ENCODE results near the gene RBM22.
"Not testable (repeated sequence)": the region's sequence is repeated elsewhere in the genome, so short reads cannot be mapped to it uniquely, and the experiment has no call there.

RBM22 gene

DNA sequence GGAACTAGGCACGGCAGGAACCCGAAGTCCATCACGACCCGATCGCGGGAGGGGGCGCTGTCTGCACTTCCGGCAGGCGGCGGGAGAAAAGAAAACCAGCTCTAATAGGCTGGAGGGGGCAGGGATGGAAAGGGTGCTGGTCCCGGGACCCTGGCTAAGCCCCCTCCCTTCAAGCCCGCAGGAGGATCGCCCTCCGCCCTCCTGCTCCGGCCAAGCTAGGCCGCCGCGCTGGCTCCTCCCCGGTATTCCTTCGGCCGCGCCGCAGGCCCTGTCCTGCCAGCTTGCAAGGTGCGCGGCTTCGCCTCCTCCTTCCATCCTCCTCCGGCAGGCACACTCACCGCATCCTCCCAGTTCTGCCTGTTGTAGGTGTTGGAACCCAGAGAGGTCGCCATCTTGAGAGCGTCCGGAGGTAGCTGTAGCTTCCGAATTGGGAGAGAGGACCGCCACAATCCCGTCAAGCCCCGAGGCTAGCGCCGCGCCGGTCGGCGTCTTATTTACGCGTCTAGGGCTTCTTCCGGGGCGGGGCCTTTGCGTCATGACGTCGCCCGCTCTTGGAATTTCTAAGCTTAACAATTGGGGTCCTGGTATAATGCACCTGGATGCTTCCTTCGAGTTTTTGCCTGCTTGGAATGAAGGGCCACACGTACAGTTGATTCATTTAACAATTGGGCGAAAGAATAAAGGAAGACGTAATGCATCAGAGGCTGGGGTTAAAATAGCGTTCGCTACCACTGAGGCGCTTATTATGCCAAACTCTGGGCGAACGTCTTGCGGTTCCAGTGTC is at the start of gene RBM22:
RBM22 (minus strand) TSS at position 469 of the 784 bp plus-strand sequence; CDS start at position 392, 77 bp downstream.
- Mint-ChIP-seq H3K36me3 (peaks cover 21% of the 10 kb centered on the region), H3K4me1 (peaks cover 10% of the 10 kb centered on the region), H3K27me3 (no peaks in the 10 kb centered on the region), H3K4me3 (no peak within 1 kb of the TSS), H3K9me3 (no peaks in the 10 kb centered on the region), H3K27ac (no peak within 1 kb of the TSS)
- peak; percentile 95 for DNase-seq
- CTCF ChIA-PET: interaction anchor here (0.6 to 3.0 kb wide), 29 partner anchors 10 to 464 kb away, joined by 3 to 57 read pairs (median 4); partner anchors contain the start of genes DCTN4, IRGM and SMIM3

GRCh38 chr5:150750469-150750868 is 49.6 kb upstream of the RBM22 start:
- no peaks in the 10 kb centered on the region for H3K9me3 Mint-ChIP-seq
- DNase-seq: no peak
- no peaks in the 10 kb centered on the region for H3K27me3 Mint-ChIP-seq
- CTCF ChIA-PET: interaction anchor here (1.2 kb wide), 1 partner anchor 29 kb away, joined by 3 read pairs; no protein-coding TSS in a partner anchor
- no peak overlapping the region for H3K27ac Mint-ChIP-seq
- H3K4me3 Mint-ChIP-seq: no peak overlapping the region
- H3K36me3 Mint-ChIP-seq: peaks cover 56% of the 10 kb centered on the region
- H3K4me1 Mint-ChIP-seq: peaks cover 16% of the 10 kb centered on the region

DNA sequence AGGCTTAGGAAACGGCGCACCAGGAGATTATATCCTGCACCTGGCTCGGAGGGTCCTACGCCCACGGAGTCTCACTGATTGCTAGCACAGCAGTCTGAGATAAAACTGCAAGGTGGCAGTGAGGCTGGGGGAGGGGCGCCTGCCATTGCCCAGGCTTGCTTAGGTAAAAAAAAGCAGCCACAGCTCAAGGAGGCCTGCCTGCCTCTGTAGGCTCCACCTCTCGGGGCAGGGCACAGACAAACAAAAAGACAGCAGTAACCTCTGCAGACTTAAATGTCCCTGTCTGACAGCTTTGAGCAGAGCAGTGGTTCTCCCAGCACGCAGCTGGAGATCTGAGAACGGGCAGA is 42.3 kb upstream of the RBM22 start:
- peak; percentile 31 for DNase-seq
- CTCF ChIA-PET, H3K4me3 Mint-ChIP-seq, H3K27me3 Mint-ChIP-seq, H3K9me3 Mint-ChIP-seq: not testable (repeated sequence)
- H3K4me1 Mint-ChIP-seq: peaks cover 60% of the 10 kb centered on the region
- peaks cover 54% of the 10 kb centered on the region for H3K36me3 Mint-ChIP-seq
- peak overlapping the region; percentile 92 for H3K27ac Mint-ChIP-seq

GRCh38 chr5:150742455-150743141 is 41.7 kb upstream of the RBM22 start:
- peaks cover 55% of the 10 kb centered on the region for H3K36me3 Mint-ChIP-seq
- not testable (repeated sequence) for H3K27me3 Mint-ChIP-seq, DNase-seq, H3K9me3 Mint-ChIP-seq
- peaks cover 65% of the 10 kb centered on the region for H3K4me1 Mint-ChIP-seq
- H3K27ac Mint-ChIP-seq: peak overlapping the region; percentile 92
- H3K4me3 Mint-ChIP-seq: peak overlapping the region; percentile 43
- CTCF ChIA-PET: interaction anchor here (1.2 to 1.6 kb wide), 3 partner anchors 12 to 104 kb away, joined by 3 to 4 read pairs (median 3); no protein-coding TSS in a partner anchor

GRCh38 chr5:150740992-150741391 is 40.1 kb upstream of the RBM22 start:
- Mint-ChIP-seq H3K4me1 (peaks cover 77% of the 10 kb centered on the region), H3K4me3 (no peak overlapping the region), H3K27me3 (no peaks in the 10 kb centered on the region), H3K36me3 (peaks cover 66% of the 10 kb centered on the region), H3K9me3 (peaks cover 3% of the 10 kb centered on the region), H3K27ac (no peak overlapping the region)
- DNase-seq: peak; percentile 24
- CTCF ChIA-PET: interaction anchor here (1.6 kb wide), 1 partner anchor 106 kb away, joined by 4 read pairs; no protein-coding TSS in a partner anchor

GRCh38 chr5:150738862-150739261 is 38.0 kb upstream of the RBM22 start:
- Mint-ChIP-seq H3K27me3 (no peaks in the 10 kb centered on the region), H3K4me1 (peaks cover 85% of the 10 kb centered on the region), H3K27ac (no peak overlapping the region), H3K9me3 (peaks cover 2% of the 10 kb centered on the region), H3K36me3 (peaks cover 72% of the 10 kb centered on the region), H3K4me3 (no peak overlapping the region)
- no peak for DNase-seq
- CTCF ChIA-PET: no interaction called here

- H3K4me3 Mint-ChIP-seq: no peak overlapping the region
- H3K36me3 Mint-ChIP-seq: peaks cover 75% of the 10 kb centered on the region
- H3K27ac Mint-ChIP-seq: no peak overlapping the region
Measured at GRCh38 chr5:150734579-150735384, 33.9 kb upstream of the RBM22 start.

GRCh38 chr5:150731669-150732242 is 30.9 kb upstream of the RBM22 start:
- DNase-seq: no peak
- H3K4me1 Mint-ChIP-seq: peaks cover 20% of the 10 kb centered on the region
- peaks cover 2% of the 10 kb centered on the region for H3K9me3 Mint-ChIP-seq
- peaks cover 62% of the 10 kb centered on the region for H3K36me3 Mint-ChIP-seq
- no peak overlapping the region for H3K4me3 Mint-ChIP-seq
- H3K27ac Mint-ChIP-seq: no peak overlapping the region
- CTCF ChIA-PET: interaction anchor here (0.7 to 1.5 kb wide), 3 partner anchors 10 to 60 kb away, joined by 3 read pairs; partner anchors contain the start of gene RBM22
- H3K27me3 Mint-ChIP-seq: no peaks in the 10 kb centered on the region

More at GRCh38 chr5:150734579-150735384, 33.9 kb upstream of the RBM22 start:
- H3K9me3 Mint-ChIP-seq: peaks cover 2% of the 10 kb centered on the region
- CTCF ChIA-PET: interaction anchor here (0.8 to 1.8 kb wide), 8 partner anchors 8 to 44 kb away, joined by 3 to 7 read pairs (median 4); partner anchors contain the start of genes RBM22 and SMIM3
- no peak for DNase-seq
- peaks cover 47% of the 10 kb centered on the region for H3K4me1 Mint-ChIP-seq
- no peaks in the 10 kb centered on the region for H3K27me3 Mint-ChIP-seq

GRCh38 chr5:150729859-150730258 is 29.0 kb upstream of the RBM22 start:
- peaks cover 7% of the 10 kb centered on the region for H3K4me1 Mint-ChIP-seq
- no peaks in the 10 kb centered on the region for H3K27me3 Mint-ChIP-seq
- no peaks in the 10 kb centered on the region for H3K9me3 Mint-ChIP-seq
- CTCF ChIA-PET: no interaction called here
- H3K27ac Mint-ChIP-seq: no peak overlapping the region
- H3K36me3 Mint-ChIP-seq: peaks cover 49% of the 10 kb centered on the region
- H3K4me3 Mint-ChIP-seq: no peak overlapping the region
- no peak for DNase-seq

DNA sequence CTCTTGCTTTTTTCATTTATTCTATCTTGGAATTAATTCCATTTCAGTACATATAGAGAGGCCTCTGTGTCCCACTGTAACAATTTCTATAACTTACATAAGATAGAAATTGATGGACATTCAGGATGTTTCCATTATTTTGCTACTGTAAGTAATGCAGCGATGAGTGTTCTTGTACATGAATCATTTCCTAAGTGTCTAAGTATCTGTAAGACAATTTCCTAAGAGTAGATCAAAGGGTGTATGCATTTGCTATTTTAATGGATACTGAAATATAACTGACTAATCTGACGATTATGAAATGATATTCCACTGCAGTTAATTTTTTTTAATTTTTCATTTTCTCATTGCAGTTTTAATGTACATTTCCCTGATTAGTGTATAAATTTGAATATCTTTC is 23.0 kb upstream of the RBM22 start:
- CTCF ChIA-PET: interaction anchor here (1.1 kb wide), 1 partner anchor 11 kb away, joined by 3 read pairs; no protein-coding TSS in a partner anchor
- H3K9me3 Mint-ChIP-seq: no peaks in the 10 kb centered on the region
- H3K36me3 Mint-ChIP-seq: peaks cover 49% of the 10 kb centered on the region
- no peaks in the 10 kb centered on the region for H3K4me1 Mint-ChIP-seq
- no peaks in the 10 kb centered on the region for H3K27me3 Mint-ChIP-seq
- H3K4me3 Mint-ChIP-seq: no peak overlapping the region
- DNase-seq: no peak
- no peak overlapping the region for H3K27ac Mint-ChIP-seq

- no peak for DNase-seq
- Mint-ChIP-seq H3K27ac (no peak overlapping the region), H3K4me3 (no peak overlapping the region), H3K4me1 (no peaks in the 10 kb centered on the region), H3K9me3 (no peaks in the 10 kb centered on the region), H3K27me3 (no peaks in the 10 kb centered on the region), H3K36me3 (peaks cover 34% of the 10 kb centered on the region)
- CTCF ChIA-PET: interaction anchor here (0.9 kb wide), 1 partner anchor 24 kb away, joined by 3 read pairs; no protein-coding TSS in a partner anchor
Measured at GRCh38 chr5:150710165-150710564, 9.3 kb upstream of the RBM22 start.

DNA sequence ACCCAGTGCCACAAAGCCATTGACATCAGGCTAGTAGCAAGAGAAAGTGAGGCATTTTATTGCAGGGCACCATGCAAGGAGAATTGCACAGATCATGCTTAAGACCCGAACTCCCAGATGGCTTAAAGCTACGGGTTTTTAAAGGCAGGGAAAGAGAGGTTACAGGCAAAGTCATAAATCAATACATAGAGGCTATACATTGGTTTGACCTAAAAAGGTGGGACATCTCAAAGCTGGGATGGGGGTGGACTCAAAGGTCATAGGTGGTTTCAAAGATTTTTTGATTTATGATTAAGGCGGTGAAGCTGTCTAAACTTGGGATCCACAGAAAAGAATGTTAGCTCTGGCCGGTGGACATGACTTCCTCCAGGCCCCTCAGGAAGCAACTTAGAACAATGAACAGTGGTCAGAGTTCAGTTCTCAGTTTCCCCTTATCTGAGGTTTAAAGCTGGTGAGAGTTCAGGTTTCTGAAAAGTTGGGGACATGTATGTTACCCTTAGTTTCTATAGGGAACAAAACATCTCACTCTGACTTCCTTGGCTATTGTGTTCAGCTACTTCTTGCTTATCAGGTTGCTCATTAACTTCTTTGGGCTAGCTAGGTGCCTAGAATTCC is 6.0 kb upstream of the RBM22 start:
- H3K4me1 Mint-ChIP-seq: peaks cover 6% of the 10 kb centered on the region
- no peak for DNase-seq
- no peak overlapping the region for H3K4me3 Mint-ChIP-seq
- H3K27ac Mint-ChIP-seq: no peak overlapping the region
- no peaks in the 10 kb centered on the region for H3K27me3 Mint-ChIP-seq
- no peaks in the 10 kb centered on the region for H3K9me3 Mint-ChIP-seq
- CTCF ChIA-PET: interaction anchor here (1.1 to 2.2 kb wide), 3 partner anchors 14 to 72 kb away, joined by 3 to 6 read pairs (median 4); partner anchors contain the start of gene SMIM3
- H3K36me3 Mint-ChIP-seq: peaks cover 24% of the 10 kb centered on the region

DNA sequence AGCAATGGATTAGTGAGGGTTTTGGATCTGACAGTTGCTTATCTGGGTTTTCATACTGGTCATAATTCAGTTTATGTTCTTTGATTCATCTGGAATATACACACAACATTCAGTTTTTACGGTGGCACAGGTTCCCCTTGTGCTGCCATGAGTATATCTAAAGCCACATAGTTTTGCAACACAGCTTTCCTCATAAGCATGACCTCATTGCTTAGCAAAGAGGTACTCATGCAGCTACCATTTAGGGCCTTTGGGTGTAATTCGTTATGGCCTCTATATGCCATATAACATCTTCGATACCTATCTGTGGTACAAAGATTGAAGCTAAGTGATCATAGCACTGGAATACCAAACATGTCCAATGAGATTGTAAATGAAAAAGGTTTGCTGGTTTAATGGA is 2.9 kb upstream of the RBM22 start:
- no peaks in the 10 kb centered on the region for H3K9me3 Mint-ChIP-seq
- no peak for DNase-seq
- no peak overlapping the region for H3K4me3 Mint-ChIP-seq
- H3K4me1 Mint-ChIP-seq: peaks cover 9% of the 10 kb centered on the region
- H3K27me3 Mint-ChIP-seq: no peaks in the 10 kb centered on the region
- no peak overlapping the region for H3K27ac Mint-ChIP-seq
- H3K36me3 Mint-ChIP-seq: peaks cover 9% of the 10 kb centered on the region
- CTCF ChIA-PET: interaction anchor here (1.7 to 2.3 kb wide), 2 partner anchors 75 to 142 kb away, joined by 7 read pairs; partner anchors contain the start of gene SMIM3

All from activated naive CD4-positive, alpha-beta T cell treated with anti-CD3 and anti-CD28 coated beads, Interleukin-2, amount 10 ng/mL, durations not matched to agents 7 days and 5 days (primary cell).